Measurements from ENCODE around the gene NUPR1. TPM values are rescaled to one million over a fixed set of nuclear protein-coding genes. Genes with fewer than 3 reads are reported as not detected.

NUPR1 gene
- total and polyA plus RNA-seq, 2 of the 13 experiments (the other 11 are each of a cell fraction or from before 2014, with no cell fraction given): 18.0 to 25.6 TPM

GRCh38 chr16:28526201-28527099 is 12.3 kb downstream of the NUPR1 start (continued):
- TF ChIP-seq, protein P1, sequence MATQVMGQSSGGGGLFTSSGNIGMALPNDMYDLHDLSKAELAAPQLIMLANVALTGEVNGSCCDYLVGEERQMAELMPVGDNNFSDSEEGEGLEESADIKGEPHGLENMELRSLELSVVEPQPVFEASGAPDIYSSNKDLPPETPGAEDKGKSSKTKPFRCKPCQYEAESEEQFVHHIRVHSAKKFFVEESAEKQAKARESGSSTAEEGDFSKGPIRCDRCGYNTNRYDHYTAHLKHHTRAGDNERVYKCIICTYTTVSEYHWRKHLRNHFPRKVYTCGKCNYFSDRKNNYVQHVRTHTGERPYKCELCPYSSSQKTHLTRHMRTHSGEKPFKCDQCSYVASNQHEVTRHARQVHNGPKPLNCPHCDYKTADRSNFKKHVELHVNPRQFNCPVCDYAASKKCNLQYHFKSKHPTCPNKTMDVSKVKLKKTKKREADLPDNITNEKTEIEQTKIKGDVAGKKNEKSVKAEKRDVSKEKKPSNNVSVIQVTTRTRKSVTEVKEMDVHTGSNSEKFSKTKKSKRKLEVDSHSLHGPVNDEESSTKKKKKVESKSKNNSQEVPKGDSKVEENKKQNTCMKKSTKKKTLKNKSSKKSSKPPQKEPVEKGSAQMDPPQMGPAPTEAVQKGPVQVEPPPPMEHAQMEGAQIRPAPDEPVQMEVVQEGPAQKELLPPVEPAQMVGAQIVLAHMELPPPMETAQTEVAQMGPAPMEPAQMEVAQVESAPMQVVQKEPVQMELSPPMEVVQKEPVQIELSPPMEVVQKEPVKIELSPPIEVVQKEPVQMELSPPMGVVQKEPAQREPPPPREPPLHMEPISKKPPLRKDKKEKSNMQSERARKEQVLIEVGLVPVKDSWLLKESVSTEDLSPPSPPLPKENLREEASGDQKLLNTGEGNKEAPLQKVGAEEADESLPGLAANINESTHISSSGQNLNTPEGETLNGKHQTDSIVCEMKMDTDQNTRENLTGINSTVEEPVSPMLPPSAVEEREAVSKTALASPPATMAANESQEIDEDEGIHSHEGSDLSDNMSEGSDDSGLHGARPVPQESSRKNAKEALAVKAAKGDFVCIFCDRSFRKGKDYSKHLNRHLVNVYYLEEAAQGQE (IDR thresholded peaks at IDR 0.05; ENCODE audit: borderline replicate concordance in 1 of 2, low read depth in 1 of 2, low read length in 2 of 2): peak in 1 of 2 experiments; percentile 52; a peak in 1 of 4 replicates
- TF ChIP-seq ZNF329 (CRISPR knock-in tag; IDR thresholded peaks at IDR 0.05; ENCODE audit: low read depth): no peak
- TF ChIP-seq FOXA1 (IDR thresholded peaks at IDR 0.05): no peak; the same call in 1 of the 2 replicates
- TF ChIP-seq FOXA1 (CRISPR knock-in tag; IDR thresholded peaks at IDR 0.05): peak; percentile 76
- no peak for TF ChIP-seq ZNF382 (CRISPR knock-in tag; IDR thresholded peaks at IDR 0.05; ENCODE audit: borderline replicate concordance)
- TF ChIP-seq, protein P2, sequence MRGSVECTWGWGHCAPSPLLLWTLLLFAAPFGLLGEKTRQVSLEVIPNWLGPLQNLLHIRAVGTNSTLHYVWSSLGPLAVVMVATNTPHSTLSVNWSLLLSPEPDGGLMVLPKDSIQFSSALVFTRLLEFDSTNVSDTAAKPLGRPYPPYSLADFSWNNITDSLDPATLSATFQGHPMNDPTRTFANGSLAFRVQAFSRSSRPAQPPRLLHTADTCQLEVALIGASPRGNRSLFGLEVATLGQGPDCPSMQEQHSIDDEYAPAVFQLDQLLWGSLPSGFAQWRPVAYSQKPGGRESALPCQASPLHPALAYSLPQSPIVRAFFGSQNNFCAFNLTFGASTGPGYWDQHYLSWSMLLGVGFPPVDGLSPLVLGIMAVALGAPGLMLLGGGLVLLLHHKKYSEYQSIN (CRISPR knock-in tag; IDR thresholded peaks at IDR 0.05; ENCODE audit: borderline replicate concordance): no peak
- peak; percentile 86 for TF ChIP-seq HDAC1 (CRISPR knock-in tag; IDR thresholded peaks at IDR 0.05)
- TF ChIP-seq SMC3 (IDR thresholded peaks at IDR 0.05; ENCODE audit: low read length): peak; percentile 23; the same call in 1 of the 2 replicates
- TF ChIP-seq MED13 (CRISPR knock-in tag; IDR thresholded peaks at IDR 0.05): peak; percentile 81; the same call in 1 of the 2 replicates
- peak; percentile 63 for TF ChIP-seq TCF7 (IDR thresholded peaks at IDR 0.05; ENCODE audit: low read depth)
- peak; percentile 95 for TF ChIP-seq HMG20A (CRISPR knock-in tag; IDR thresholded peaks at IDR 0.05; ENCODE audit: borderline replicate concordance)
- no peak; the same call in 1 of the 2 replicates for TF ChIP-seq GABPB1 (CRISPR knock-in tag; IDR thresholded peaks at IDR 0.05)
- no peak for TF ChIP-seq ZNF260 (CRISPR knock-in tag; IDR thresholded peaks at IDR 0.05; ENCODE audit: borderline replicate concordance, low read depth)
- TF ChIP-seq ZBTB38 (CRISPR knock-in tag; IDR thresholded peaks at IDR 0.05): no peak
- TF ChIP-seq NFIB (CRISPR knock-in tag; IDR thresholded peaks at IDR 0.05; ENCODE audit: borderline replicate concordance): no peak
- no peak for TF ChIP-seq ZNF17 (CRISPR knock-in tag; IDR thresholded peaks at IDR 0.05)
- TF ChIP-seq ZNF224 (CRISPR knock-in tag; IDR thresholded peaks at IDR 0.05): peak; percentile 96
- no peak; the same call in 1 of the 2 replicates for TF ChIP-seq MLXIP (CRISPR knock-in tag; IDR thresholded peaks at IDR 0.05; ENCODE audit: borderline replicate concordance)
- peak; percentile 86 for TF ChIP-seq PPARG (CRISPR knock-in tag; conservative IDR thresholded peaks at IDR 0.05)
